SW 1271 (cell line): Measurements from ENCODE around the gene IRS2.

Experiments used
- DNase-seq, 2 experiments: peaks; one replicate each; lab custom pipeline; 2025; lab: John Stamatoyannopoulos, UW

IRS2 gene

DNA sequence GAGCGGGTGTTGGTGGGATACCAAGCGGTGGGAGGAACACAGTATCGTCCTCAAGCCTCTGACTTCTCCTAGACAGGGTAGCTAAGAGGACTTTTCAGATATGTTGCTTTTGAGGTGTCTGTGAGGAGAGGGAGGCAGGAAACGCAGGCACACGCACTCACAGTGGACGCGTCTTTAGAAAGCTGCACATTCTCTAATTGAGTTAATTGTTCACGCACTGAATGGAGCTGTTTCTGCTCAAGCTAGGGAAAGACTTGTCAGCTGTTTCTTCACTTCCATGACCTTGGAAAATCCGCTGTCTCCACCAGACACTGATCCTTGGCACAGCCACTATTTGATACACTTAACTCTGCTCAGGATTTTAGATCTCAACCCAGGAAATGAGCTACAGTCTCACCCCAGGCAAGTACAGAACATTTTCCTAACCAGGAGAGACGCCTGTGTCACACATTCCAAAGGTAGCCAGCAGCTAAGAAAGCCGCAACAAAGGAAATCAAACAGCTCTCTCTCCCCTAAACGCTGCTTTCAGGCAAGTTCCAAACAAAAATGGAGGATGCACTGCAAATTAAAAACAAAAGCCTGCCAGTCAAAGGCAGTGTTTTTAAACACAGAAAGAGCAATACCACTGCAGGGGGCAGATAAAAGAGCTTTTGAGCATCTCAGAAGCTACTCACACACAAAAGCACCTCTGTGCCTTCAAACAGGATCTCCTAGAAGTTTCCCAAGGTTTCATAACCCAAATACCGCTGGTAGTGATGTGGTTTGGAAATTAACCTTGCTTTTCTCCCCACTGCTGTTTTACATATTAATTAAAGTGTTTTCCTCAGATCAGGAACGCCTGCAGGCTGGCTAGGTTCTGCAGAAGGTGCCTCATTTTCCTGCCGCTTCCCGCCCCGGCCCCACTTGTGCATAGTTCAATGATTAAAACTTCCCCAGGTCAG, 57.3 kb downstream of the IRS2 start:
- DNase-seq: no peak

DNA sequence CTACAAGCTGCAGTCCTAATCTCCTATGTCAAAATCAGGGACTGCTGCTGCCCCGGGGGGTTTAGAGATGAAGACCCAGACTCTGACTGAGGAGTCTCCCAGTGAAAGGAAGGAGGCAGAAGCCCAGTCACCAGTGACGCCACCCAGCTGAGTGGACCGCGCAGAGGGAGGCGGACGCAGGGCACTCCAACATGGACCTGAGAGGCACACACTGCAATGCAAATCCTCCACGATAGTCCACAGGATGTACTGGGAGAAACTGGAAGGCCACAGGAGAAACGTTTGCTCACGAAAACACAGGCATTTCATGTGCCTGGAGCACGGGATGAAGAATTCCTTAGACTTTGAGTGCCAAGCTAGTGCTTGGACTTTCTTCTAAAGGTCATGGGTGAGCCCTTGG, 58.3 kb downstream of the IRS2 start:
- no peak for DNase-seq

DNA sequence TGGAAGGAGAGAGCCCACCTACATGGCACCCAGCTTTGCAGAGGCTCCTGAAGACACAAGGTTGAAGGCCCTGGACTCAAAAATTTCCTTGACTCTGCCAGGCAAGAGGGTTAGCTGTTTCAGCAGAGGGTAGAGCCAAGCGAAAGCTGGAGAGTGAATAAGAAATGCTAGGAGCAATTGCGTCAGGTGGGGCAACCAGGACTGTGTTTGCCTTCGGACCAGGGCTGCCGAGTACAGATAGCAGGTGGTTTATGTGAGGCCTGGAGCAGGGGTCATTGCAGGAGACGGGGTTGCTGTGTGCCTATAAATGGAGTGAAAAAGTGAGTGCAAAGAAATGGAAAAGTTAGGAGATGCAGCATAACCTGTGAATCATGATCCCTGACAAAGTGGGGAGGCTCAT, 59.1 kb downstream of the IRS2 start:
- DNase-seq: no peak

DNA sequence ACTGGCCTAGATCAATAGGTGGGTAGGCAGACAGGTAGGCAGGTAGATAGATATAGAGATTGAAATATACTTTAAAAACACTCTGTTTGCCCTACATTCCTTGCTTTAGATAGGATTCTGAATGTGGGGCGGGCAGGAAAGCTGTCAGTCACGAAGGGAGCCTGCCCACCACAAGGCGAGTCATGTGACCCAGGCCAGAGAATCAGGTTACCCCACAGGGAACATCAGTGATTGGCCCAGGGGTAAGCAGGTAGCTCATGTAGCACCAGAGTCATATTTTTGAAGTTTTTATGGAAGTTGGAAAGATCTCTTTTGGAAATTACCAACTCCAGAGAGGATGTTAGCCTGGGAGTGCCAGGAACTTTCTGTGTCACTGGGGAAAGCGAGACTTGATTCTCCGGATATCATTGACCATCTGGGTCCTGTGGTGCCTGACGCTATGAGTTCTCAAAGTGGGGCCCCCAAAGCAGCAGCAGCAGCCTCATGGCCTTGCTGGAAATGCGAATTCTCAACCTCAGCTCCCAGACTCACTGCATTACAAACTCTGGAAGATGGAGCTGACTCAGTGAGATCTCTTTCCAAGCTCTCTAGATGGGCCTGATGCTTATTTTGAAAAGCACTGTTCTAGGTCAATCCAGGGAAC, 60.3 kb downstream of the IRS2 start:
- DNase-seq: no peak

DNA sequence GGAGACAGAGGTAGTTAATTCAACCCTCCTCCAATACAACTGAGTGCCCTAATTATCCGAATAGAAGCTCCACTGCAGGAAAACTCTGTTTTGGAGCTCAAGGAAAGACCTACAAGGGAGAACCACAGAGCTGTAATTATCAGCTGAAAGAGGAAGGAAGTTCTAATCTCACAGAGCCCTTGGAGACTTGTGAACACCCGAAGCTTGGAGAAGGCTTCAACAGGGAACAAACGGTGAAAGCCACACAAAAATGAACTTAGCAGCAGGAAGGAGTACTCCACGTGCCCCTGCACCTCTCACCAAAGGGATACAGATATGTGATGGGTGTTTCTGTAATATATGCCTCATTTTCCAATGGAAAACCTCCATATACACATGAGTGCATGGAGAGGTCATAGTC, 61.1 kb downstream of the IRS2 start:
- no peak for DNase-seq

DNA sequence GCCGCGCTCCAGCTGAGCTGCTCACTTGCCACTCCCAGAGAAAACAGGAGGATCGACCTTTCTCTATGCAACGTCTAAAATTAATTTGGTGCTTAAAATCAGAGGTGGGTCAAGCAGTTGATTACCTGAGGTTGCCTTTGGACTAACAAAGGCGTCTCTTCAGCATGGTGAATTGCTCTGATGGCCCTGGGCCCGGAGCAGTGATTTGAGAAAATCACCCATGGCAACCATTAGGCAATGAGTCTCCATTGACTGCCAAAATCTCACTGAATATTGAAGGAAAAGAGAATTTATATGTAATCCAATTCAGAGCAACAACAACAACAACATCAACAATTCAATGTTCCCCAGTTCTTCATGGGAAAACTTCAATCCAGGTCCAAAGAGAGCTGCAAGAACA, 61.8 kb downstream of the IRS2 start:
- no peak for DNase-seq

DNA sequence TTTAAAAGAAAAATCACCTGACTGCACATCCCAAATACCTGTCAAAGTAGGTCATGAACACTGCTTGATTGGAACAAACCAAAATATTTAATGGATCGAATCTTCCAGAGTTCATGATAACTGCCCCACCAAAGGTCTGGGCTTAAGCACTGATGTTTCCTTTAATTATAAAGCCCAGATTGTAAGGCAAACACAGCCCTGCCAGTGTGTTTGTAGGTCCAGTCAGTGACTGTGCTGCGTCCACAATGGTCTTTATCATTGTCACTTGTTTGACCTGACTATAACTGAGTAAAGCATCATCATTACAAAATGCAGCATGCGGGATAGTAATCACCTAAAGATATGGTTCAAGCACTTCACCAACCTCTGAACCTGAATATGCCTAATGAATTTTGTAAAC, 63.3 kb downstream of the IRS2 start:
- no peak for DNase-seq

DNA sequence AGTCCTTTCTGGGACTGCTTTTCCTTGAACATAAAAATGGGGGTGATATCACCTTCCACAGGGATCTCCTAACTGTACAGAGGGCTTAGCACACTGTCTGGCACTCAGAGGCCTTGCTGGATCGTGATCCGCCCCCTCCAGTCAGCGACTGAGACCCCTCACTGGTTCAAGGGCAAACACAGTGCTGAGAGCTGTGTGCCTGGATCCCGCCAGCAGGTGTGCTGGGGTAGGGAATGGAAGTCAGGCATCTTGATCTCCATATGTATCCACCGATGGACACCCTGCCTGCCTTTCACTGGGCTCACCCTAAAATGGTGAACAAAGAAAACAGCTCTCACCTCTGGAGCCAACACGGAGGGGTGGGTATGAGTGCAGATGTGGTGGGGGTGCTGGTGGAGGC, 64.3 kb downstream of the IRS2 start:
- no peak for DNase-seq

DNA sequence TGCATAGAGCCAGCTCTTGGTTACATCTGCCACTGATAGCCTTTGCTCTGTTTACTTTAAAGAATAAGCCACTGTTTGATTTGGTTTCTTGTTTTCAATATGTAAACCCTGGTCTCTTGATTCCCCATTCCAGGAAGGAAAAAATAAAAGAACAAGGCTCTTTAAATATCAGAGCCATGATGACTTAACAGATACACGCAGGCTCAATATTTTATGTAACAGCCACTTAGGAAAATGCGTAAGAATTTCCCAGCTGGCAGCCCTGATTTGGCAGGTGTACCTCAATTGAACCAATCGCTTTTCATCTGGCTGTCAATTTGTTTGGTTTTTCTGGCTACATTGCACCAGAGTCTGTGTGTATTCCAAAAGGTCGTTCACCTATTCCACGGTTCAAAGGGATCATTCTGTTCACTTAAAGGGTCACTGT, 65.6 kb downstream of the IRS2 start:
- DNase-seq: no peak

DNA sequence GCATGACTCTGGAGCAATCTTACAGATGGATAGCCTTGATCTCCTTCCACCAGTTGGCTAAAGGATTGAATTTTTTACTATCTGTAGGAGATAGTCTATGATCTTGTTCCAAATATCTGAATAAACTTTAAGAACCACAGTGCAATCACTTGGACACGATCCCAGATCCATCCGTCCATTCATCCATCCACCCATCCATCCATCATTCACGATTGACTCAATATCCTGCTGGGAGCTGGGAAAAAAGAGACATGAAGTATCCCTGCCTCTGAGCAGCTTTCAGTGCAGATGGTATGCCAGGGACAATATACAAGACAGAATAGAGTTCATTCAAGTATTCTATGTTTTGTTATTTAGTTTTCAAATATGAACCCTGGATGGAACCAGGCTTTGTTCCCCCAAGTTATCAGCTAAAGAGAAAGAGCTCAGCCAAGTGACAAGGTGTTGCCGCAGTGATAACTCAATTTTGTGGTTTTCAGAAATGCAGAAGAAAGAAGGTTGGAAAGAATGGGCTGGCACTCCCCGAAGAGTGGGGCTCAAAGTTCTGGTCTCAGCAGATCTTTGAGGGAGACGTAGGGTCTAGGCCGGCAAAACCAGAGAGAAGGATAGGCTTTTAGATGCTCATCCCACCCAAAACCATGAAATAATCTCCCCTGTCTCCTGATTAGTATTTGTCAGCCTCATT, 66.3 kb downstream of the IRS2 start:
- DNase-seq: no peak

DNA sequence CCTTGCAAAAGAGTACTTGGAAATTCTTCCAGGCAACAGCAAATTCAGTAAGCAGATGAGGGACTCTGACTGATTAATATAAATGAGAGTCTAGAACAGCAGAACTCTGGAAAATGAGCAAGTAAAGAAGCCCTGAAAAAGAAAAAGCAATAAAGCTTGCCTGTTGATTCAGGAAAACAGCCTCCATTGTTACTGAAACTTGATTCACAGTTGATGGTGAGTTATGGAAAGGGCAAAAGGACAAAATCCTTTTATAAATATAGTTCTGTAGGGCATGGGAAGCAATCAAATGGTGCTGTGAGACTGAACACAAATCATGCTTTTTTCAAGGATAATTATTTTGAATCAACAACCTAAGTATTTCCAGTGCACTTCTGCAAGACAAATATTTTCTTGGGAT, 67.7 kb downstream of the IRS2 start:
- no peak for DNase-seq

DNA sequence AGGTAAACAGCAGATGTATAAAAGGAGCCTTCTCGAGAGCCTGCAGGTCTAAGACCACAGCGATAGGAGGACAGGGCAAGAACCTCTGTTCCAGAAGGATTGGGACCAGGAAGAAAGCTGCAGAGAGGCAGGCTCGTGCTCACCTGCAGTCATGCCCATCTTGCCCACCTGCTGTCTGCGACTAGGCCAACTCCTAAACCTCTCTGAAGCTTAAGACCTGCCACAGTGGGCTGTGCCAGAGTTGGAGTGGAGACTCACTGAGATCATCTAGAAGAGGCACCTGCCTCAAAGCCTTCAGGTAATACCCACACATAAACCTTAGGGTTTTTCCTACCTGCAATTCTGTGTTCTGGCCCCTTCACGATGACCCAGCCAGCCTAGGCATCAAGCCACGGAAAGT, 68.7 kb downstream of the IRS2 start:
- DNase-seq: no peak

DNA sequence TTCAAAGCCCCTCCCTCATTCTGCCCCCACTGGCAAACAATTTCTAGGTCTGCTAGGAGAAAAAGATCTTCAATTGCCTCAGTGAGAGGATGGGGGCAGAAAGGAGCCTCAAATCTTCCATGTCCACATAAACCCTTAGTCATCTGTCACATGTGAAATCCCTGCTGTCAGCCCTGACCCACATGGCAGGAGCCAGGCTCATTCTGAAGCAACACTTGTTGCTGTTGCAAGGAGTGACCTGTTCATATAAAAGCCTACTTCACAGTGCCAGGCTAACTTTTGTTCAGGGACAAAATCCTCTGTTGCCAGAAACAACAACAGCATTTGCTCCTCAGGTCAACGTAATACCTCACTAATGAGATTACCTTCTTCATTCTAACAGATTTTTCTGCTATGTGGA, 70.5 kb downstream of the IRS2 start:
- no peak for DNase-seq

DNA sequence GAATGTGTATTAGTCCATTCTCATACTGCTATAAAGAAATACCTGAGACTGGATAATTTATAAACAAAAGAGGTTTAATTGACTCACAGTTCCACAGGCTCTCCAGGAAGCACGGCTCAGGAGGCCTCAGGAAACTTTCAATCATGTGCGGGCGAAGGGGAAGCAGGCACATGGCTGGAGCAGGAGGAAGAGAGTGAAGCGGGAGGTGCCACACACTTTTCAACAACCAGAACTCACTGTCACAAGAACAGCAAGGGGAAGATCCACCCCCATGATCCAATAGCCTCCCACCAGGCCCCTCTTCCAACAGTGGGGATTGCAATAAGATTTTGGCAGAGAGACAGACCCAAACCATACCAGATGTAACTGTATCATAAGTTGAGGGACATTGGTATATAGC, 72.7 kb downstream of the IRS2 start:
- DNase-seq: no peak

DNA sequence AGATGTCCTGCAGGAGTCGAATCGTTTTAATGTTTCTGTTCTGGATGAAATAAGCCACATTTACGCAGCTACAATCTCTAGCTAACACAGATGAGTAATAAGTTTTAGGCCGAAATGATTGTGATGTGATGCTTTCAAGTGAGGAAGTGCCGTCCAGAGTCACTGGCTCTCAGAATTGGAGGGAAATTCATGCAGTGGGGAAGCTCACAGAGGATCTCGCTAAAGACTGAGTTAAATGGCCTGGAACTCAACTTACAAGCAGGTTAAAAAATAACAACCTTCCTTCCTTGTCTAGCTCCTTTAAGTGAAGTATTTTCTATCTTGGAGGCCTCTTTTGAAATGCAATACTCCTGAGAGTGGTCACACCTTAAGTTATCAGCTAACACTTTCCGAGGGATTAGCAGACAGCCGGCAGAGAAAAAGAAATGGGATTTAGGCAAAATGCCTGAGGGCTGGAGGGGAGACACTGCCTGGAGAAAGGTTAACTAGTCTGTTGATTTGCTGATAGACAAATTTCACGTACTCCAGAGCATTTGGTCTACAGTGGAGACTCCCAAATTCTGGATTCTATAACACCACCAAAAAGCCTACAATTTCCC, 74.2 kb downstream of the IRS2 start:
- DNase-seq: no peak

DNA sequence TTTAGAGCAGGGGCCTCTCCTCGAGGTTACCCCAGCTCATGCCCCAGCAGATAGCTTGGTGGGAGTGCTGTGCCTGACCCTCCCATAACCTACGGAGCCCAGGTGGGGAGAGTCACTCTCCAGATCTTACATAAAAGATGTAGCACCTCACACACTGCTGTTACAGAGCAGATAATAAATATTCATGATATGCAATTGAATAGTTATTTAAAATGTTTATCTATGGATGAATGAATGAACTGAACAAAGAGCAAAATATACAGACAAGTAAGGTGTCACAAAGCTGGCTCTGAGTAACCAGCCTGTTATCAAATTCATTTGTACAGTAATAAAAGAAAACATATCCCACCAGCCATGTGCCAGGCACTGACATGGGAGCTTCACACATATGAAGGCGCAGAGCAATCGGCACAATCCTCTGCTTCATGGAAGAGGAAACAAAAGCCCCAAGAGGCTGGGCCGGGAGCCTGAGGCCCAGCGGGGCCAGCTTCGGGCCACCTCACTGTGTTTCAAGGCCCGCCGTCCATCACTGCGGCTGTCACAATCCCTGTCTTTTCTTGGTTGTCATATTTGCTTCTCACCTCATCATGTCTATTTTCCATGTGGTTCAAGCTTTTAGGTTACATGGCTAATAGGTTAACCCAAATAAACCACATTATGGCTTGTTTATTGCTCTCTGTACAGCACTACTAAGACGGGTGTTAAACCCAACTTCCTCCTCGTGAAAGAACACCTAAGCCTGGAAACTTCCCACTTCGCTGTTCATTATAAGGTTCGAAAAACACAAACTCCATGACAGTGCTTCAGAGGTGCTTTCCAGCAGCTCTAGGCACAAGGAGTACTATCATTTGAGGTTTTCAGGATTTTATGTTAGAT, 78.4 kb downstream of the IRS2 start:
- DNase-seq: no peak

DNA sequence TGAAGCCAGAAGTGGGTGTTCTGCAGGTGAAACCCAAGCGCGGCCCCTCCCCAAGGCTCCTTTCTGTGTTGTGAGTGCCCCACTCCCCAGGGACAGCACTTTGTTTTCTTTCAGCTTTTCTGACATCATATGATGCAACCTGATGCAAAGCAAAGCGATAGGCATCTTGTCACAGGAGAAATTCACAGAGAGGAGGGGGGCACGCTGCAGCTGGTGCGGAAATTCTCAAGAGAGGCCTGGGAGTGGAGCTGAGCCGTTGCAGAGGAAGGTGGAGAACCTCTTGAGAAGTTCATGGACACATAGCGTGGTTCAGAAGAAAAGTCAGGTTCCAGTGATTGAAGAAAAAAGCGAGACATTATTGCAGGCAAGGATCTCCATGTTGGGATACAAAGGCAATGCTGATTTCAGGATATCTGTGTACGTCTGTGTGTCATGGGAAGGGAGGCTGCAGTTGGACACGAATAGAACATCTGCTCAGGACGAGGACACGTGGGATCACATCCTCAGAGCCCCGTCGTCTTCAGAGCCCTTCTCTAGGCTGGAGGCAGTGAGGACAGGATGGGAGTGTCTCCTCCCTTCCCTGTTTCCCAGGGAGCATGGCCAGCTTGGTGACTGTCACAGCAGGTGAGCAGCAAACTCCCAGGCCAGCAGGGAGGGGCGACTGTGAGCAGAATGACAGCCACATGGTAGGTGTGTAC, 79.2 kb downstream of the IRS2 start:
- DNase-seq: no peak

DNA sequence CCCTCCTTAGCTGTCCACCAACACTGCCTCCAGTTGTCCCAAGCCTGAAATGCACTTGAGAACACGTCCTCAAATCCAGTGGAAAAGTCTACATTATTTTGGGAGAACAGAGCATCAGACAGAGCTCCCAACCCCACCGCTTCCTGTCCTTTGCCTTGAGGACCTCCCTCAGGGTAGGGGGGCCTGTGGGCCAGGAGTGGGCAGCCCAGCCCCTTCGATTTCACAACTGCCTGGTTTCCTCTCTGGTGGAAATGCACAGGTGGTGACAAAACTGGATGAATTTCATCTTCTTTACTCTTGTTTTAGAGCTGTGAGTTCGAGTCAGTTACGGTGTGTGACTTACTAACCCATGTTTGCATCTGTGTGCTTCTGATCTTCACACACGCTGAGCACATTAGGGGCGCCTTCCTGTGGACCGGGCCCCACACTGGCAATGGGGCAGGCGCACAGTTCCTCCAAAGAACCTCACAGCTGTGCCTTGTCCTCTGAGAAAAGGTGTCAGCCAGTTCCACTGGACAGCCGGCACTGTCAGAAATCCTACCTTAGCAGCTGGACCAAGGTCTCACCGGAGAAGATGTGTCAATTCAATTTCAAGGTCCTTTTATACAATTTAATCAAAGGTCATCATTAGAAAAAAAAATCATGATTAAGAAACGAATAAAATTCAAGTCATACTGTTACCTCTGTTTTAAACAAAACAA, 80.2 kb downstream of the IRS2 start:
- no peak for DNase-seq

DNA sequence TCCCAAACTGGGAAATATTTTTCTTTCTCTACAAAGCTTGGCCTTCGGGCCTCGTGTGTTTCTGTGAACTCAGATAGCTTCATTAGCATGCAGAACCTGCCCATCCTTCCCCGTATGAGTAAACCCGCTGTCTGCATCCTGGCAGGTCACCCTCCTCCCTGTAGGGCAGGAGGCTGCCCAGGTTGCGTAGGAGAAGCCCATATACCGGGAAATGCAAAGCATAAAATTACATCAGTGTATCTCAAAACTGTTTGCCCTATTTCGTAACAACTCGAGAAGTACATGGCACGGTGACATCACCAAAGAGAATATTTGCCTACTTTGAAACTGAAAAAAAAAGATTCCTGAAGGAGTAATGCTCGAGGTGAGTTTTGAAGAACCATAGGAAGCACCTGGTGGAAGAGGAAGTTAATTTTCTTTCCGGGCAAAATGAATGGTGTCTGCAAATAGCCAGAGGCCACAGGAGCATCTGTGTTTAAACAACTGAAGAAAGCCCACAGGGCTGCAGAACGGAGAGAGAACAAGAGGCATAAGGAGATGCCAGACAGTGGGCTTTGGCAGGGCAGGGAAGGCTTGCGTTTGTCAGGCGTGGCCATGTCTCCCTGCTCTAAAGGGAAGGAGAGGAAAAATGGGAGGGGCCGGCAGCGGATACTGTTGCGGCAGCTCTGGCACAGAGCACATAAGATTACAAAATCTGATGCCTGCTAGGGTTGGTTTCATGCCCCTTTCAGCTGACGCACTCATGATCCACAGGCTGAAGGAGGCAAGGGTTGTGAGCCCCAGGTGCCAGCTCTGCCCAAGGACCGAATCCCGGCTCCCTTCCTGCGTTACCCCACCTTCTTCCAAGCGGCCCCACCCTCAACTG, 81.4 kb downstream of the IRS2 start:
- DNase-seq: no peak
